HG03432 (cell line): ENCODE results near the gene CTXN1.
"Not testable (repeated sequence)": the region's sequence is repeated elsewhere in the genome, so short reads cannot be mapped to it uniquely, and the experiment has no call there.

Experiments
- ATAC-seq: cut with Tn5 transposase; IDR thresholded peaks from one replicate; pipeline ENCODE4 v1.9.1; 2021; ENCODE audit warnings: mild to moderate bottlenecking, moderate library complexity; ENCODE audit not compliant: unreplicated experiment

The CTXN1 gene

DNA sequence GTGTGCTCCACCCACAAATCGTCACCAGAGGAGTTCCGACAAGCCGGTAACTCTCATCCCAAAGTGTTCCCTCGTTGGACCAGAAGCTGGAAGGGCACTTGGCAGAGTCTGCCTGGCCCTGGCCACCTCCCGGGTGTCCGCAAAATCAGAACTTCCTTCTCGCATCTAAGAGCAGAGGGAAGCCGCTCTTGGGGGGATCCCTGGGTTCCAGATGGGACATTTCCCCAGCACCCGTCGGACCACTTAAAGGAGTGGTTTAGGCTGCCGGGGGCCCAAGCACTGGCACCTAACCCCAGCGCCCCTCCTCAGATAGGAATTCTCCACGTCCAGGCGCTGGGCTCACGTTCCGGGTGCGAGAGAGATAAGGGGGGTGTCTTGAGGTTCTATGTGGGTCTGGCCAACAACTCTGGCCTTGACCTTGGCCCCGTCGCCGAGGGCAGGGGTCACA lies 23.1 kb downstream of the CTXN1 start:
- ATAC-seq, result peak; percentile 4

DNA sequence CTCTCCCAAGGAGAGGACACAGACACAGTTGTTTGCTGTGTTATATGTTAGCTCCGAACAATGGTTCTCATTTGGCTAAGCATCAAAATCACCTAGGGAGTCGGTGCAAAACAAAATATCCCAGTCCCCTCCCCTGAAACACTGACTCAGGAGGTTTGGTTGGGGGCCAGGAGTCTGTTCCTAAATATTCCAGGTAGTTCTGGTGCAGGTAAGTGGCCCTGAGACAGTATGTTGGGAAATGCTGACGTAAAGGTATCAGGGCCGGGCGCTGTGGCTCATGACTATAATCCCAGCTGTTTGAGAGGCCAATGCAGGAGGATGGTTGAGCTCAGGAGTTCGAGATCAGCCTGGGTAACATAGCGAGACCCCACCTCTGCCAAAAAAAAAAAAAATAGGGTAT lies 24.6 kb downstream of the CTXN1 start:
- ATAC-seq, result no peak

DNA sequence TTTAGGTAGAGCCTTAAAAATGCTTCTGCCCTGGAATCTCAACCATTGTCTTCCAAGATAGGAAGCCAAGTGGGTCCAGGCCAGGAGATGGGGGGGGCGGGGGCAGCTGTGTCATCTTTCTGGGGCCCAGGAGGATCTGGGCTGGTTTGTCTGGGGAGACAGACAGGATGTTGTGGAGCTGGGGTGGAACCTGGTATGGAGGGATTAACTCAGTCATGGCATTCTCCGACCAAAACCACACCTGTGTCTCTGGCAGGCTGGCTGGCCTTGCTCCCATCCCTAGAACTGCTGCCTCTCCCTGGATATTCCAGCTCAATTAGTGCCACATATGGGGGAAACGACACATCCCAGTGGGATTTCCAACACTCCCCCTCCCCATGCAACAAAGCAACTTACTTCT lies 25.0 kb downstream of the CTXN1 start:
- no peak for ATAC-seq

DNA sequence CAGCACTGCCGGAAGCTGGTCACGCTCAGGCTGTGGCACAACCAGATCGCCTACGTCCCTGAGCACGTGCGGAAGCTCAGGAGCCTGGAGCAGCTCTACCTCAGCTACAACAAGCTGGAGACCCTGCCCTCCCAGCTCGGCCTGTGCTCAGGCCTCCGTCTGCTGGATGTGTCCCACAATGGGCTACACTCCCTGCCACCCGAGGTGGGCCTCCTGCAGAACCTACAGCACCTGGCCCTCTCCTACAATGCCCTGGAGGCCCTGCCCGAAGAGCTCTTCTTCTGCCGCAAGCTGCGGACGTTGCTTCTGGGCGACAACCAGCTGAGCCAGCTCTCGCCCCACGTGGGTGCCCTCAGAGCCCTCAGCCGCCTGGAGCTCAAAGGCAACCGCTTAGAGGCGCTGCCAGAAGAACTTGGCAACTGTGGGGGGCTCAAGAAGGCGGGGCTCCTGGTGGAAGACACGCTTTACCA lies 25.5 kb downstream of the CTXN1 start:
- no peak for ATAC-seq

DNA sequence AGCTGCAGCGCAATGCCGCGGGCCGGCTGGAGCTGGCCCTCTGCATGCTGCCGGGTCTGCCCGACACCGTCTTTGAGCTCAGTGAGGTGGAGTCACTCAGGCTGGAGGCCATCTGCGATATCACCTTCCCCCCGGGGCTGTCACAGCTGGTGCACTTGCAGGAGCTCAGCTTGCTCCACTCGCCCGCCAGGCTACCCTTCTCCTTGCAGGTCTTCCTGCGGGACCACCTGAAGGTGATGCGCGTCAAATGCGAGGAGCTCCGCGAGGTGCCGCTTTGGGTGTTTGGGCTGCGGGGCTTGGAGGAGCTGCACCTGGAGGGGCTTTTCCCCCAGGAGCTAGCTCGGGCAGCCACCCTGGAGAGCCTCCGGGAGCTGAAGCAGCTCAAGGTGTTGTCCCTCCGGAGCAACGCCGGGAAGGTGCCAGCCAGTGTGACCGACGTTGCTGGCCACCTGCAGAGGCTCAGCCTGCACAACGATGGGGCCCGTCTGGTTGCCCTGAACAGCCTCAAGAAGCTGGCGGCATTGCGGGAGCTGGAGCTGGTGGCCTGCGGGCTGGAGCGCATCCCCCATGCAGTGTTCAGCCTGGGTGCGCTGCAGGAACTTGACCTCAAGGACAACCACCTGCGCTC lies 26.1 kb downstream of the CTXN1 start:
- ATAC-seq, result no peak

DNA sequence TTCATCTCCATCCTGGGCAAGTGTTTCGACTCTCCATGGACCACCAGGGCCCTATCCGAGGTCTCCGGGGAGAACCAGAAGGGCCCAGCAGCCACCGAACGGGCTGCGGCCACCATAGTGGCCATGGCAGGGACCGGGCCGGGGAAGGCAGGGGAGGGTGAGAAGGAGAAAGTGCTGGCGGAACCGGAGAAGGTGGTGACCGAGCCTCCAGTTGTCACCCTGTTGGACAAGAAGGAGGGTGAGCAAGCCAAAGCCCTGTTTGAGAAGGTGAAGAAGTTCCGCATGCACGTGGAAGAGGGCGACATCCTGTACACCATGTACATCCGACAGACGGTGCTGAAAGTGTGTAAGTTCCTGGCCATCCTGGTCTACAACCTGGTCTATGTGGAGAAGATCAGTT lies 27.0 kb downstream of the CTXN1 start:
- no peak for ATAC-seq

DNA sequence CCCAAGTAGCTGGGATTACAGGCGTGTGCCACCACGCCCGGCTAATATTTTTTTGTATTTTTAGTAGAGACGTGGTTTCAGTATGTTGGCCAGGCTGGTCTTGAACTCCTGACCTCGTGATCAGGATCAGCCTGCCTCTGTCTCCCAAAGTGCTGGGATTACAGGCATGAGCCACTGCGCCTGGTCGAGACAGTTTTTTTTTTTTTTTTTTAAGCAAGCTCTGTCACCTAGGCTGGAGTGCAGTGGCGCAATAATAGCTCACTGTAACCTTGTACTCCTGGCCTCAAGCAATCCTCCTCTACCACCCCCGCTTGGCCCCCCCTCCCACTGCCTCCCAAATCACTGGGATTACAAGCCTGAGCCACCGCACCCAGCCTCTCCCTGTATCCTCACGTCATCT lies 28.6 kb downstream of the CTXN1 start:
- ATAC-seq, result no peak

DNA sequence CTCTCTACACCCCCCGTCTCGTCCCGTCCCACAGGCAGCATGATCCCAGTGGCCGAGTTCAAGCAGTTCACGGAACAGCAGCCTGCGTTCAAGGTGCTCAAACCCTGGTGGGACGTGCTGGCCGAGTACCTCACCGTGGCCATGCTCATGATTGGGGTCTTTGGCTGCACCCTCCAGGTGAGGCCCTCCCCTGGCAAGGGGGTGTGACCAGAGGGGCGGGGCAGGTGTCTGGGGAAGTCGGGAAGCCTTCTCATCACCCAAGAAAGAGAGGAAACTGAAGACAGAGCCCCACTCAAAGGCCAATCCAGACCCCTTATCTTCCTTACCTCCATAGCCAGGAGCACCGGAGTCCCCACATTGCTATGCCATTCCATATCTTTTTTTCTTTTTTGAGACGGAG lies 30.4 kb downstream of the CTXN1 start:
- no peak for ATAC-seq

DNA sequence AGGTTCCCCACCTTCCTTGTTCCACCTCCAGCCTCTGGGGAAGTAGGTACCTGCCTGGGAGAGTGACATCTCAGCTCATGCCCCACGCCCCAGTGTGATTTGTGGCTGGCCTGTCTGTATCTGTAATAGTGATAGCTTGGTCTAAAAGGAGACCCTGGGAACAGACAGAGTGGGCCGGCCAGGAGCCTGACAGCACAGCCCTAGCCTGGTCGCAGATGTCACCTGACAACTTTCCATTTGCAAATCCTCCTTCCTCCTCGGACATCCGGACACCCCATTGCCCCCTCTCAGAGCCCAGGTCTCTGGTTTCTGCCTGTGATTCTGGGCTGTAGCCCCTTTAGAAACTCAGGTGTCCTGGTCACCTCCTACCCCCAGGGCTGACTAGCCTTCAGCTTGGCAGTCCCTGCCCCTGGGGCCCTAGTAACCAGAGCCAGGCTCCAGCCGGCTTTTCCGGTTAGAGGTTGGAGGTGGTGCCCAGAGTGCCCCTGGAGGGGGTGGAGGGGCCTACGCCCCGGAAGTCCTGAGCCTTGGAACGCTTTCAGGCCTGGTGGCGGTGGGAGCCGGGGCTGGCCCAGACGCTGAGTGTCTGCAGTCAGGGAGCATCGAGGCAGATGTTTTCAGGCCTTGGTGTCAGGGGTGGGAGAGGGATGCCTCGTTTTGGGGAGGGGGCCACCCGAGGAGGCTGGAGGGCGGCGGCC lies 31.2 kb downstream of the CTXN1 start:
- no peak for ATAC-seq

DNA sequence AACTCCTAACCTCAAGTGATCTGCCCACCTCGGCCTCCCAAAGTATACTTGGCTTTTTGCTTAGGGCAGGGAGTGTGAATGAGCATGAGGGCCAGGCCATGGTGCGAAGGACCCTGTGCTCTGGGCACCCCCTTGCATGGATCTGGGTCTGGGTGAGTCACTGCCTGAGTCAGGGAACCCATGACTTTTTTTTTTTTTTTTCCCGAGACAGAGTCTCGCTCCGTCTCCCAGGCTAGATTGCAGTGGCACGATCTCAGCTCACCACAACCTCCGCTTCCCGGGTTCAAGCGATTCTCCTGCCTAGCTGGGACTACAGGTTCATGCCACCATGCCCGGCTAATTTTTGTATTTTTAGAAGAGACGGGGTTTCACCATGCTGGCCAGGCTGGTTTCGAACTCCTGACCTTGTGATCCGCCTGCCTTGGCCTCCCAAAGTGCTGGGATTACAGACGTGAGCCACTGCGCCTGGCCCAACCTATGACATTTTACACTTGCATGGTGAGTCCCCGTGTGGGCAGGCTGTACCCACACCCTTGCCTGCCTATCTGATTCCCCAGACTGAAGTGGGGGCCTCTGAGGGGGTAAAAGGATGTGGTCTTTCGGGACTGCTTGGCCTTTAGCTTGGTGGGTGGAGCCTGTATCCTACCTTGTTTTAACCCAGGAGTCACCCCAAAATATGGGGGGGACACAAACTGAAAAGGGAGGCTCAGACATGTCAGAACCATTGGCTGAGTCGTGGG lies 32.4 kb downstream of the CTXN1 start:
- ATAC-seq, result not testable (repeated sequence)

DNA sequence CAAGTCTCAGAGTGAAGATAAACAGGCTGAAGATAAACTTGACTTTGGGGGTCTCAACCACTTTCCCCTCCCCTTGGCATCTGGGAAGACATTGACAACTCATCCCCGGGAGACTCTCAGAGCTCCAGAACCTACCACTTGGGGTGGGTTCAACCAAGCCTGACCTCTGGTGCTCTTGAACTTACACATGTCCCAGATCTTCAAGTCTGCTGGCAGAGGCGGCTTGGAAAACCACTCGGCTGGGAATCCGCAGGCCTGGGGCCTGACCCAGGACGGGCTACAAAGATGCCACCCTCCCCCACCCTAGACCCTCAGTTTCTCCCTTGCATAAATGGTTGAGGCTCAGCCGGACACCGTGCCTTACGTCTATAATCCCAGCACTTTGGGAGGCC lies 37.1 kb downstream of the CTXN1 start:
- no peak for ATAC-seq

DNA sequence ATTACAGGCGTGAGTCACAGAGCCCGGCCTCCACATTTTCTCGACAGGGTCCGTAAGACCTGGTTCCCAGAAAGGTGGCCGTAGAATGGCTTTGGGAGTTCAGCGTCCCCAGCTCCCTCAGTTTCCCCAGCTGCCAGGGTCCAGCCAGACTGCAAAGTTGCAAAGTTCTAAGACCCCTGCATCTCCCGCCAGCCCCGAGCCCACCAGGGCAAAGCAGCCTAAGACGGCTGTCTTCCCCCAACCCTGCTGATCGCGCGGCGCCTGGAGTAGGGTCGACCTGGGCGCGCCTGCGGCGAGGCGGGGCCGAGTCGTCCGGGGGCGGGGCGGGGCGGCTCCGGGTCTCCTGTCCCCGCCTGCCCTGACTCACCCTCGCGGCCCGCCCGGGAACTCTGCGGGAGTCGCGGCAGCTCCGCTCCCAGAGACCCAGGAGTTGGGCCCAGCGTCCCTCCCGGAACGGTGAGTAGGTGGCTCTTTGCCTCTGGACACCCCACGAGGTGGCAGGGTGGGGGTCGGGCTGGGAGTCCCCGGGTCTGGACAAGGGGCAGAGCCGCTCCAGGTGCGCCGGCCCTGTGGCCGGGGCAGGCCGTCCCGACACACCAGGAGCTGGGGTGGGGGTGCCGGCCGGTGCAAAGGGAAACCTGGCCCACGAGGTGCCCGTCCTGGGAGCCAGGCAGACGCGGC lies 37.6 kb downstream of the CTXN1 start, which contains the start of gene LRRC8E:
TSS of gene LRRC8E (plus strand) at position 366 of the 681 bp plus-strand sequence. CDS start 7,094 bp downstream, outside the sequence.
- ATAC-seq, result no peak

DNA sequence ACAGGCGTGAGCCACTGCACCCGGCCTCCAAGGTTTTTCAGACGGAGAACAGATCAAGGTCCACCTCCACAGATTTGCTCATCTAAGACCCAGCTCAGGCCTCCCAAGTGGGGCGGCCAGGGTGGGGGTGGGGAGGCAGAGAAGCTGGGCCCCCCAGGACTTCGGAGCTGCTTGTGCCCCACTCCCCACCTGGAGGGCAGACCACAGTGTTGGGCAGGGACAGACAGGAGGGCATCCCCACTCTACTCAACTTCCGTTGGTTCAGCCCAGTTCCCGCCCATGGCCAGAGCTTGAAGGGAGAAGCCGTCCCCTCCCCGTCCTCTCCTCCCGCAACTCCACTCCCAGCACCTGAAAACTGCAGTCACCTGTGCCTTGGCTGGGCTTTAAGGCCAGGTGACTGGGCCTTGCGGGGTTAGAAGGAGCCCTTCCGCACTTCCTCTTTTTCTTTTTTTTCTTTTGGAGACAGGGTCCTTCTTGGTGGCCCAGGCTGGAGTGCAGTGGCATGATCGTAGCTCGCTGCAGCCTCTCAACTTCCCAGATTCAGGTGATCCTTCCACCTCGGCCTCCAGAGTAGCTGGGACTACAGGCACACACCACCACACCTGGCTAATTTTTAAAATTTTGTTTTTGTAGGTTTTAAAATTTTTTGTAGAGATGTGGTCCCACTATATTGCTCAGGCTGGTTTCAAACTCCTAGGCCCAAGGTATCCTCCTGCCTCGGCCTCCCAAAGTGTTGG lies 38.4 kb downstream of the CTXN1 start:
- no peak for ATAC-seq

DNA sequence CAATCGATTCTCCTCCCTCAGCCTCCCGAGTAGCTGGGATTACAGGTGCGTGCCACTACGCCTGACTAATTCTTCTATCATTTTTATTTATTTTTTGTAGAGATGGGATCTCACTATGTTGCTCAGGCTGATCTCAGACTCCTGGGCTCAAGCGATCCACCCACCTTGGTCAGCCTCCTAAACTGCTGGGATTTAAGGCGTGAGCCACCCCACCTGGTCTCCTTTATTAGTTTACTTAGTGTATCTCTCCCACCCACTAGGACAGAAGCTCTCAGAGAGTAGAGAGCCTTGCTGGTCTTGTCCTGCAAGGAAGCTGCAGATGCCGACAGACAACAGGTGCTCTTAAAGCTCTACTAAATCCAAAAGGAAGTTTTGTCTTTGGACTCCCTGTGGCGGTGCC lies 40.1 kb downstream of the CTXN1 start:
- ATAC-seq, result no peak

DNA sequence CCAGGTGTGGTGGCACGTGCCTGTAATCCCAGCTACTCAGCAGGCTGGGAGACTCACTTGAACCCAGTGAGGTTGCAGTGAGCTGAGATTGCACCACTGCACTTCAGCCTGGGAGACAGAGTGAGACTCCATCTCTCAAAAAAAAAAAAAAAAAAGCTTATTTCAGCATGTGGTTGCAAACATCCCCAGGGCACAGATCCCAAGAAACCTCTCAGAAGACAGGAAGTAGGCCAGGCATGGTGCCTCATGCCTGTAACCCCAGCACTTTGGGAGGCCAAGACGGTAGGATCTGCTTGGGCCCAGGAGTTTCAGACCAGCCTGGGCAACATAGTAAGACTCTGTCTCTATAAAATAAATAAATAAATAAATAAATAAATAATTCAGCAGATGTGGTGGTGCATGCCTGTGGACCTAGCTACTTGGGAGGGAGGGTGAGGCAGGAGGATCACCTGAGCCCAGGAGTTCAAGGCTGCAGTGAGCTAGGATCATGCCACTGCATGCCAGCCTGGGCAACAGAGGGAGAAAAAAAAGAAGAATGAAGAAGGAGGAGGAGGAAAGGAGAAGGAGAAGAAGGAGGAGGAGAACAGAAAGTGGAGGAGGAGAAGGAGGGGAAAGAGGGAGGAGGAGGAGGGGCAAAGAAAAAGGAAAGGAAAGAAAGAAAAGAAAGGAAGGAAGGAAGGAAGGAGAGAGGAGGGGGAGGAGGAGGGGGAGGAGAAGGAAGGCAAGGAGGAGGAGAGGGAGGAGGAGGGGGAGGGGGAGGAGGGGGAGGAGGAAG lies 42.0 kb downstream of the CTXN1 start:
- ATAC-seq, result no peak

DNA sequence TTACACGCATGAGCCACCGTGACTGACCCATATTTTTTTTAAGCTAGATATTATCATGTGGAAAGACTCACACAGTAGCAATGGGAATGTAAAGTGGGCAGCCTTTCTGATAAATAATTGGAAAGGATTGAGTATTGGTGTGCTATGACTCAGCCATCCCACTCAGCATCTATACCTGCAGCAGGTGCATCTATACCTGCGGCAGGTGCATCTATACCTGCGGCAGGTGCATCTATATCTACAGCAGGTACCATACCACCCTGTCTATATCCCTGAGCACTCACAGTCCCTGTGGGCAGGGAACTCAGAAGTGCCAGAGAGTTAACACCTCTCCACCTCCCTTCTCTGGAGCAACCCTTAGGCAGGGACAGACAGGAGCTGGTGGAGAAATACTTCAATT lies 42.8 kb downstream of the CTXN1 start:
- ATAC-seq, result no peak

DNA sequence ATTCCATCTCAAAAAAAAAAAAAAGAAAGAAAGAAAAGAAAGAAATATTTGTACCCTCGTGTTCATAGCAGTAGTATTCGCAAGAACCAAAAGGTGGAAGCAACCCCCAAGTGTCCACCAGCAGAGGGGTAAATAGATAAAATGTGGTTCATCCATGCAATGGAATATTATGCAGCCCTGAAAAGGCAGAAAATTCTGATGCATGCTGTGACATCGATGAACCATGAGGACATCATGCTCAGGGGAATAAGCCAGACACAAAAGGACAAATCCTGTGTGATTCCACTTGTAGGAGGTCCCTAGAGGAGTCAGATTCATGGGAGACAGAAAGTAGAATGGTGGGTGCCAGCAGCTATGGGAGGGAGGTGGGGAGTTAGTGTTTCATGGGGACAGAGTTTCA lies 44.0 kb downstream of the CTXN1 start:
- ATAC-seq, result no peak

DNA sequence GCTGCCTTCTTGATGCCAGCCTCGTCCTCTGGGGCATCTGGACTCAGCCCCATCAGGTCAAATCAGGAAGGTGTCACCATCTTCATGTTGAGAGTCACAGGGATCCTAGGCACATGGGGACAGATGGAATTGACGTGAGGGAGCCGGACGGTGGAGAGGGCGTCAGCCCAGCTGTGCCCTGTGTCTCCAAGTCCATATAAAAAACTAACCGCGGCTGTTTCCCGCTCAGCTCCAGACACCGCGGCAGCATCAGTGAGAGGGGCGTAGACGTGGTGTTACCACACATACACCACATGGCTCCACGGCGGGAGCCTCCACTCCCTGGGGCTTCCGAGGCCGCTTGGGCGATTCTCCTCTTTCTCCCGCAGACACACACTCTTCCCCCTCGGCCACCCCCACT lies 46.1 kb downstream of the CTXN1 start:
- no peak for ATAC-seq

DNA sequence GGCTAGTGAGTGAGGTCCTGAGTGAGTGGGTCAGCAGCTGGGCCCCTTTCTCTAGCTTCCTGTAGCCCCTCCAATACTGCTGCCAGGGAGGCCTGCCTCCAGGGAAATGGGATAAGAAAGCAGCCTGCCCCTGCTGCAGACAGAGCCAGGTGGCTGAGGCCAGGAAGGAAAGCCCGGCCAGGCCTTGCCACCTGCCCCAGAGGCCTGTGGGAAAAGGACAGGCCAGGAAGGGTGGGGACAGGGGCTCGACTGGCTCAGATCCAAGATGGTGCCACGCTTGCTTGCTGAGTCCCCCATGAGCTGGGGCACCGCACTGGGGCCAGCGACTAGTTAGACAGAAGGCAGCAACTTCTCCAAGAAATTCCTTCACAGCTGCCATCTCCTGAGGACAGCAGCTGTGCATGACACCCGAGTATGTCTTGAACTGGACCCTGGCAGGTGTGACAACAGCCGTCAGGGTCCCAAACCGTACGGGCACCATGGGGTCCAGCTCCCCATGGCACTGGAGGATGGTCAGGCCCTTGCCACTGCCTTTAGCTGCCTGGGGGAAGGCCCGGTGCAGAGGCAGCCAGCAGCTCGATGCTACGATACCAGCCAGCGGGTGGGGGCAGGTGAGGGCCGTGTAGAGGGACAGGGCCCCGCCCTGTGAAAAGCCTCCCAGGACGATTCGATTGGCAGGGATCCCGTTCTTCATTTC lies 46.7 kb downstream of the CTXN1 start:
- no peak for ATAC-seq
